Cardiac fibroblast (primary cell): ENCODE results near the gene CALHM6.

ENCODE experiments used
- DNase-seq, 2 donors: peaks; one replicate each; pipeline versions ENCODE4 v3.0.0 to v3.0.0-alpha.2; 2010; ENCODE audit warnings: low read depth in 2 of 2
- H3K4me3 ChIP-seq, 2 donors: replicated peaks in 1 of 2; 1 replicate in 1 of 2; 2 replicates in 1 of 2; pipeline ENCODE4 v1.5.1; 2011; ENCODE audit warnings: low read depth in 2 of 2, low read length in 2 of 2, mild to moderate bottlenecking in 2 of 2, moderate library complexity in 1 of 2
- TF ChIP-seq, protein P1 (sequence below): IDR thresholded peaks from one replicate; pipeline ENCODE4 v1.5.1; 2011; ENCODE audit warnings: low read depth, mild to moderate bottlenecking, low read length, inconsistent platforms

The CALHM6 gene

DNA sequence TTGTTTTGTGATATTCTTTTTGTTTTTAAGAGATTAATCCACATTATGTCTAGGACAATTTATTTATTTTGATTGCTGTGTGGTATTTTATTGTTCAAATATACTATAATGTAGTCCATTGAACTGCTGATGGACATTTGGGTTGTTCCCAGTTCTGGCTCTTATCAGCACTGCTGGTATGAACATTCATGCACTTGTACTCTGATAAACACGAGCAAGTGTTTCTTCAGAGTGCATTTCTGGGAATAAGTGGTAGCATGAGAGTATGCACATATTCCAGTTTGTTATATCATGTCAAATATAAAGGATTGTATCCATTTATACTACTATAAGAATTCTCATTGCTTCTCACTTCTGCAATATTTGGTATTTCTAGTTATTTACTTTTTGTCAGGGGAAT lies 7.1 kb downstream of the CALHM6 start:
- TF ChIP-seq, protein P1, sequence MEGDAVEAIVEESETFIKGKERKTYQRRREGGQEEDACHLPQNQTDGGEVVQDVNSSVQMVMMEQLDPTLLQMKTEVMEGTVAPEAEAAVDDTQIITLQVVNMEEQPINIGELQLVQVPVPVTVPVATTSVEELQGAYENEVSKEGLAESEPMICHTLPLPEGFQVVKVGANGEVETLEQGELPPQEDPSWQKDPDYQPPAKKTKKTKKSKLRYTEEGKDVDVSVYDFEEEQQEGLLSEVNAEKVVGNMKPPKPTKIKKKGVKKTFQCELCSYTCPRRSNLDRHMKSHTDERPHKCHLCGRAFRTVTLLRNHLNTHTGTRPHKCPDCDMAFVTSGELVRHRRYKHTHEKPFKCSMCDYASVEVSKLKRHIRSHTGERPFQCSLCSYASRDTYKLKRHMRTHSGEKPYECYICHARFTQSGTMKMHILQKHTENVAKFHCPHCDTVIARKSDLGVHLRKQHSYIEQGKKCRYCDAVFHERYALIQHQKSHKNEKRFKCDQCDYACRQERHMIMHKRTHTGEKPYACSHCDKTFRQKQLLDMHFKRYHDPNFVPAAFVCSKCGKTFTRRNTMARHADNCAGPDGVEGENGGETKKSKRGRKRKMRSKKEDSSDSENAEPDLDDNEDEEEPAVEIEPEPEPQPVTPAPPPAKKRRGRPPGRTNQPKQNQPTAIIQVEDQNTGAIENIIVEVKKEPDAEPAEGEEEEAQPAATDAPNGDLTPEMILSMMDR = no peak
- H3K4me3 ChIP-seq = no peak overlapping the region

DNA sequence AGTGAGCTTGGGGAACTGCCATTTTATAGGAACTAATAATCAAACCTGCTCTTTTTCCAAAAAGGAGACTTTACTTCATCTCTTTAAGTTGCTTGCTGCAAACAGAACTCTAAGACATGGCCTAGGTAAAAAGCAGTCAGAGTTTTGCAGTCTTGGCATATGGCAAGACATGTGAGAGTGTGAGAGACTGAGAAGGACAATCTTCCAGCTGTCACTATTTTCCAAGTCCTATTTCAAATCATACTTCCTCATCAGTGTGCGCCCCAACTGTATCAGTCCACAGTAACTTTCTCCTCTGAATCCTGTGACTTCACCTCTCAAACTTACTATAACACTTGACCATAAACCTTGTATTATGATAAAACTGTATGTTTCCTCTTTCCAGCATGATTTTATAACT lies 10.4 kb downstream of the CALHM6 start:
- no peak overlapping the region for H3K4me3 ChIP-seq
- DNase-seq = no peak
- TF ChIP-seq, protein P1 = no peak

More for the DNA sequence above, 7.1 kb downstream of the CALHM6 start:
- no peak for DNase-seq

DNA sequence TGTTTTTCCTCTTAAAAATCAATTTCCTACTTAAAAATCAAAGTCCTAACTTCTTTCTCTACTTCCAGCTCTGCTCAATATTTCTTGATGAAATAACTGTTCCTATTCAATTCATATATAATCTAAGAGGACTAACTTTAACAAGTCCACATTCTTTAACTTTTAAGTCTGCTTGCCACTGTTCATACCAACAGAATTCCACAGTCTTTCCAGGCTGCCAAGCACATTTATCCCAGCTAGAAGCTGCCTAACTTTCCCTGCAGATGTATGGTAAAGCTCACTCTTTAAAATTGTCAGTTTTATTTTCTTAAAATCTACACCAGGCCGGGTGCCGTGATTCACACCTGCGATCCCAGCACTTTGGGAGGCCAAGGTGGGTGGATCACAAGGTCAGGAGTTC lies 11.5 kb downstream of the CALHM6 start:
- no peak overlapping the region for H3K4me3 ChIP-seq
- TF ChIP-seq, protein P1 = no peak
- no peak for DNase-seq

DNA sequence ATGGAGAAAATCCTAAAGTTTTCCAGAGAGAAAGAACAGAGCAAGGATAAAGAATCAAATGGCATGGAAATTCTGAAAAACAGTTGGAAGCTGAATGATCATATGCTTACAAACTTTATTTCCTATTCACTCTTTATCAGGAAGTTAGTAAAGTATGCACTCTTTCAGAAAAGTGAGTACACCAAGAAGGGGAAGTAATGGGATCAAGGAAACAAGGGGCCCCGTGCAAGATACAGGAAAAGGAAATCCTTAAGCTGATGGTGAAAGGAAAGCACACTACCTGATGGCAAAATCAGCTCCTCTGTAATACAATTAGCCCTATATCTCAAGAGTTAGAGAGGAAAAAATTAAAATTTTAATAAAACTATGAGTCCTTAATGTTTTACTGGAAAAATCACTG lies 14.0 kb downstream of the CALHM6 start:
- DNase-seq = no peak
- TF ChIP-seq, protein P1 = no peak
- H3K4me3 ChIP-seq = no peak overlapping the region

DNA sequence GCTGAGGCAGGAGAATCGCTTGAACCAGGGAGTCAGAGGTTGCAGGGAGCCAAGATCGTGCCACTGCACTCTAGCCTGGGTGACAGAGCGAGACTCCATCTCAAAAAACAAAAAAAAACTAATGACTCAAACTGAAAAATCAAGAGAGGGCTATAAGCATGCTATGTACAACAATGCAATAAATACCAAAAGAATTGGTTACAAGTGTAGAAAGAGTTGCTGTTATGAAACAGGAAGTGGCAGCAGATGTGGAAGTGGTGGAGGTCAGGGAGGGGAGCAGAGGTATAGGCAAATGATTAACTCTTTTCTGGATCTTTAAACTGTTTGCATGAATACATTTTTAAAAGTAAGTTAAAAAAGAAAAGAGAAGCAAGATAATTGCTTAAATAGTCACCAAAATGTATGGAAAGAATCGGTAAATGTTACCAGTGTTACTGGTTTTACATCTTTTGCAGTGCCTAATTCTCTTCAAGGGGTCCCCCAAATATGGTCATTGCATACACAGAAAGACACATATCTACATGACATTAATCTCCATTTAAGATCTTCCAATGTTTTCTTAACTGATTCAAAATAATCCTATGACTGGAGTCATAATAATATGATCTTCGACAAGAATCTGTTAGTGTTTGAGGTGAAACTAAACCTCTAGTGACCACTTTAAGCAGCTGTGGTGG lies 15.0 kb downstream of the CALHM6 start:
- H3K4me3 ChIP-seq = no peak overlapping the region
- TF ChIP-seq, protein P1 = no peak
- DNase-seq = peak in 1 of 2 donors; percentile 57

DNA sequence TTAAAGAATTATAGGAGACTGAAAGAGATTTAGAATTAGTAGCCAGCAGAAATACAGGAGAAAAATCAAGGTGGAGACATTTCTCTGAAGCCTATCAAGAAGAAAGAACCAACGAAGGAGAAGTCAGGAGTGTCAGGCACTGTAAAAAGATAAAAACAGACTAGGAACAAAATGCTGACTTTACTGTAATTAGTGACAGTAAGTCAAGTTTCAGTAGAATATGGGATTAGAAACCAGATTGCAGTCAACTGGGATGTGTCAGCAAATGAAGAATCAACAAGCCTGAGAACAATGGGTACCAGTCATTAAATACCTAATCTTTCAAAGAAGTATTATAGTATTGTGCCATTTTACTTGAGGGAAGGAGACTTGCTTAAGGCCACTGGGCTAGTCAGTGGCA lies 21.6 kb downstream of the CALHM6 start:
- H3K4me3 ChIP-seq = no peak overlapping the region

More for the DNA sequence above, 21.6 kb downstream of the CALHM6 start:
- TF ChIP-seq, protein P1 = no peak
- no peak for DNase-seq
